Activated T-cell treated with anti-CD3 and anti-CD28 coated beads for 24 hours (primary cell): ENCODE data around the gene BFSP2.

ENCODE experiments used
- DNase-seq: peaks from one replicate; pipeline ENCODE4 v3.0.0-alpha.2; 2020; ENCODE audit warnings: low read depth

Gene BFSP2

DNA sequence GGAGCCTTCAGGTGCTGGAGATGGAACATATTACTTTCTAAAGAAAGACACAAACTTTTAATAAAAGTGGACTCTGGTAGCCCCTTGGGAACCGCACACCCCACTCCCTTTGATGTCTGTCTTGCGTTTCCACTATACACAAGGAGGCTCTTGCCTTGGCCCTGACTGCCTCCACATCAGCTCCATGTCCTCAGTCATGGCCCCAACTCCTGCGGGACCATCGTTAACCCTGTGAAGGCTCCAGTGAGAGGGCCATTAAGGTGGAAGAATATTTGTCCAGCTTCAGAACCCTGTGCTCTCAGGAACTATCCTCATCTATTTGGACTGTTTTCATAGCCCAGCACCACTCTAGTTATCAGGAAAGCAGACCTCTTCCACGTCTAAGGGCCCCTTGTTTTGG lies 16.1 kb upstream of the BFSP2 start:
- DNase-seq, result no peak

DNA sequence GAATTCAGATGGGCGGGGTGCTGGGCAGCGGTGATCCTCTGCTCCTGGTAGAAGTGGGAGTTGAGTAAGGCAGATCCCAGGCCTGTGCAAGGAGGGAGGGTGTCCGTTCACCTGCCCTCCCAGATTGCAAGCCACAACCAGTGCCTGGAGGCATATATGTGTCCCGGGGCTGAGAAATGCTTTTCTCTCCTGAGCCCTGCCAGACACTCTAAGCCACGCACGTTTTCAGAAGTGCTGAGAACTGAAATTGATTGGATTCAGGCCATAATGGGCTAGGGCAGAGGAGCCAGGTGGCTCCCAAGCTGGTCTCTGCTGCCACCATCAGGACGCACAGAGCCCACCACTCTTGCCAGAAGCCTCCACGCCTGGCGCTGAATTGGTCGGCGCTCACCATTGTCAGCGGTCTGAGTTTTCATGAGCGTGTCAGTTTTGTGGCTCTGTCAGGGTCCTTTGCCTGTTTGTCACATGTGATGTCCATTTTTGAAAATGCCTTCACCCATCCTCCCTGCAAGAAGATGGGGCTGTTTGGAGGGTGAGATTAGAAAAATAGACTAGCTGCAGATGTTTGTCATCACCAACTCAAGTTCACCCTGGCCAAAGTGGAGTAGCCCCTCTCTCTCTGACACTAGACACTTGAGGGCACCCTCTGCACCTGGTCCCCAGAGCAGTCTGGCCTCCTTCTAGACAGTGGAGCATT lies 15.4 kb upstream of the BFSP2 start:
- DNase-seq, result peak; percentile 5

DNA sequence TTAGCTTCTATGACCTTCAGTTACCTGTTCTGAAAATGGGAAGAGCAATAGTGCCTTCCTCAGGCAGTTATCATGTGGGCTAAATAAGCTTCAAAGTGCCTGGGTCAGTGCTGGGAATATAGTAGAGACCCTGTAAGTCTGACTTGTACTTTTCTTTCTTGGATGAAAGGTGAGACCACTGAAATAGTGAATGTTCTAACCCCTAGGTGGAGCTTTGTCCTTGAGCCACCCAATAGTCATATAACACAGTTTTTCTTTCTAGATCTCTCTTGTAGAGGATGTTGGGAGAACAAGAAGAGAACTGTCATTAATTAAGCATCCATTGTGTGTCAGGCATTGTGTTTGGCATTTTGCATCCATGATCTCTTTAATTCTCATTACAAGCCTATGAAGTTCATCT lies 13.0 kb upstream of the BFSP2 start:
- no peak for DNase-seq

DNA sequence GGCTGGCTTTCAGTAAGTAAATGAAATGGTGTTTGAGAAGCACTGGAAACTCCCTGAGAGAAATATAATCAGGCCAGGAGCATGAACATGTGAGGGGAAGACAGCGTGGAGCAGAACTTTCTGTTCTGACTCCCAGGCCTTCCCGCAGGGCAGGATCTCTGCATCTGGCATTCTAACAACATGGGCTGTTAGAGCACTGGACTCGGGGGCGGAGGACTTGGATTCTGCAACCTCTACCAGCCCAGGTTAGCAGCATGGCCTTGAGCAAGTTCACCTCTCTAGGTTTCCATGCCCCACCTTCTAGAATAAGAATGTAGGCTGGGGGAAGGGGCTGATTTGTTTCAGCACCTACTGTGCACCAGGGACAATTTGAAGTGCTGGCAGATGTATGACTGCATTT lies 12.5 kb upstream of the BFSP2 start:
- no peak for DNase-seq

DNA sequence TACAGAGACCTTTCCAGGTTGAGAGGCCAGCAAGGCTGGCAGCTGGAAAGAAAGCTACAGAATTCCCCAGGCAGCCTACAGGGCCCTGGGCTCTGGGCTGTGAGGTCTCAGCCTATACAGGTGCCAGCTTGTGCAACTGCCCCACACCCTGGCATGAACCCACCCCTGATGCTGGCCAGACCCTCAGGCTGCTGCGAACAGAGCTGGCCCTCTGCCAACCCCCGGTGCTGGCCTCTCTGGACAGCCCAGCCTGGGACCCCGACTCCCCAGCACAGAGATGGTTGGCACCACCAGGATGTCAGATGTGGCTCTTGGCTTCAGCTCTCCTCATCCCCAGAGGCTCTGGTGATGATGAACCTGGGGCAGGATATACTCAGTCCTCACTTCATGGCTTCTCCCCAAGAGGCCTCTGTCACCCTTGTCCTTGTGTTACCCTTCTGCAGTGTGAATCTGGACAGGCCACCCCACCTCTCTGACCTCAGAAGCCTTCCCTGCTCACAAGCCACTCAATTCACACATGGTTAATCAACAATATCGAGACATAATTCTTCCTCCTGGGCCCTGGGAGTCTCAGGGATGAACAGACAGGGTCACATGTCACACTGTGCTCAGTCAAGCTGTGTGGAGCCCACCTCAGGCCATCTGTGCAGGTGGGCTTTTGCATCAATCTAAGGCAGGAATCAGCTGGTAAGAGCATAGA lies 11.0 kb upstream of the BFSP2 start:
- no peak for DNase-seq

DNA sequence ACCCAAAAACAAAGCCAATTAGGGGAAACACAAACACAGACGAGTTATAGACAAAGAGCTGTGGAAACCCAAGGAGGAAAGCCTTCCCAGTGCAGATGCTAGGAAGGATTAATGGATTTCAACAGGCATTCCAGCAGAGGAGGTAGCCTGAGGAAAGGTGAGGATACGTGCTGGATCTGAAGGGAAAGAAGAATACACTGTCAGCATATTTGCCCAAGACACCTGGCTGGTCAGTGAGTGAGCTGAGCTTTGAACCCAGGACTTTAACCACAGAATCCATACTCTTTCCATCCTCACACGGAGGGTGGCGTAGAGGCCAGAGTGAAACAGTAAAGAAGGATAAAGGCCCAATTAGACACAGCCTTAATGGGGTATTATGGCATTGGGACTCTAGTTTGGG lies 9.1 kb upstream of the BFSP2 start:
- DNase-seq, result no peak

DNA sequence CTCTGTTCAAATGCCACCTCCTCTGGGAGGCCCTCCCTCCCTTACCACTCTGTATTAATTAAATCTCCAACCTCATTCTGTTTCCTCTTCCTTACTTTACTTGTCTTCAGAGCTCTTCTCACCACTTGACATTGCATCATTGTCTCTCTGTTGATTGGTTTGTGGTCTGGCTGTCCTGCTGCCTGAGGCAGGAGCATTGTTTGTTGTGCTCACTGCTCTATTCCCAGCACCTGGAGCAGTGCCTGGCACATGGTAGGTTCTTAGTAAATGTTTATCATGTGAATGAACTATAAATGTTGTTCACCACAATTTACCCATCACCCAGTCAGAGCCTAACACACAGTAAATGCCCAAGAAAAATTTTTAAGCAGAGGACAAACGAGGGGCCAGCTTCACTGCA lies 6.7 kb upstream of the BFSP2 start:
- no peak for DNase-seq

DNA sequence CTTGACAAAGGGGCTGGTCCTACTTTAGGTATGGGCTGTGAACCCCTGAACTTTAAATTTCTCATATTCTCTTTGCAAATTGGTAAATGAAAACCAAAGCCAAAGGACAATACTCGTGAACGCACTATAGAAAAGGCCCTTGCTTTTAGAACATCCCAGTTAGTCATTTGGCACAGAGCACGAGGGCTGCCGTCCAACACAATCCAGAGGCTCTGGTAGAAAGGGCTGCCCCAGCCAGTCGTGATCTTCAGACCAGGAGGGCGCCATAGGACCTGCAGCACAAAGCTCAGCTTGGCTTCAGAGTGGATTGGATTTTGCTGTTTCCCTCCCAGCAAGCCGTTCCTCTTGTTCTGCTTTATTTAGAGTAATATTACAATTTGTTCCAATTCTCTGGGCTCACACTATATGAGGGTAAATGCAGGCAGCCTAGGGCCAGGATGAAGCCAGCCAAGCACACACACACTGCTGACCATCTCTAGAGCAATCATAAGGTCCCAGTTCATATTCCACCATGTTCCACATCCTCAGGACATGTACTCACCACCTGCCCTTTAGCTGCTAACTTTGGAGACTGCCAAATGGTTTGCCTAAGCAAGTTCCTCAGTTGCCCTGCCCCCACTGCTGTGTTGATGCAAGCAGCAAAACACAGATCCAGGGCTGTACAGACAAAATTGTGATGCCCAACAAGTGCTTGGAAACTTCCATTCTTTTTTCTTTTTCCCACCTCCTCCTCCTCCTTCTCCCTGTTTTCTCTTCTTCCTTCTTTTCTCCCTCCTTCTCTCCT lies 6.0 kb upstream of the BFSP2 start:
- no peak for DNase-seq

DNA sequence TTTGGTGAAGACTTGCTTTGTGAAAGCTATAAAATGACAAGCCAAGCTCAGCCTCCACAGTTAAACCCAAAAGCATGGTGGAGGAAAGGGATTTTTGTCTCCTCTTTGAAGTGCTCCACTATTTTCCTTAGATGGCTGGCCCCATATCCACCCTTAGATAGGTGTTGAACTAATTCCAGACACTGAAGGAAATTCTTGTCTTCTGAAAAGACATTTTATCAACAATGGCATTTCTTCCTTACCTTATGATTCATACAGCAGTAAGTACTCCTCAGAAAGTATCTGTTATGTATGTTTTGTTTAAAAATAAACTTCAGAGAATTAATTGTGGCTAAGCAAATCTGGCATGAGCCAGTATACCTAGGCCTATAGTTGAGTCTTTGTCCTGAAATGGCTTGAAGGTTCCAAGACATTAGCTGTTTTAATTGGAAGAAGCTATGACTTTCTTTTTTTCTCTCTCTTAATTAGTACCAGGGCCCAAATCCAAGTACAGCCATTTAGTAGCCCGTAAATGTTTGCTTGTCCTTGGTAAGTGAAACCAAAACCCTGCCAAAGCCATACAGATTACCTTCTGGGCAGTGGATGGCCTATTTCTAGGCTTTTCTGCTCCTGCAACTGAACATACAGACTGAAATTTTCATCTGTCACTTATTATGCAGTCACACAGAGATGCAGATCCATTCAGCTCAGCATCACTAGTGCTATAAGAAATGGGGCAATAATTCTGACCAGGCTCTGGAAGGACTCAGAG lies 5.1 kb upstream of the BFSP2 start:
- DNase-seq, result no peak

DNA sequence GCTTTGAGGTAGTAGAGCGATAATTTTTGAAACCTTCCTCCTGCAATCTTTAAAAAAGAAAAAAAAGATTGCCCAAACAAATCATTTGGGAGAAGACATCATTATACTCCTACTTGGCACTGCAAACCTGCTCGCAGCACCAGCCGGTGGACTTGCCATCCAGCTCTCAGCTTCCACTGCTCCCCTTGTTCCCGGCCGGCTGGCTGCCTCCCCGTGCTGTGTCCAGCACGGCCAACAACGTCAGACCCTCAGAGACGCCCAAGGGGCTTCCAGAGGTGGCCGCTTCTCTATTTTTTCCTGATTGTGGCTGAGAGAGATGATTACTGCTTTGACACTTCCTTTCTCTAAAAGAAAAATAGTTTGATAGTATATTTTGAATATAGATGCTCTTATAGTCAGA lies 3.0 kb upstream of the BFSP2 start:
- no peak for DNase-seq

DNA sequence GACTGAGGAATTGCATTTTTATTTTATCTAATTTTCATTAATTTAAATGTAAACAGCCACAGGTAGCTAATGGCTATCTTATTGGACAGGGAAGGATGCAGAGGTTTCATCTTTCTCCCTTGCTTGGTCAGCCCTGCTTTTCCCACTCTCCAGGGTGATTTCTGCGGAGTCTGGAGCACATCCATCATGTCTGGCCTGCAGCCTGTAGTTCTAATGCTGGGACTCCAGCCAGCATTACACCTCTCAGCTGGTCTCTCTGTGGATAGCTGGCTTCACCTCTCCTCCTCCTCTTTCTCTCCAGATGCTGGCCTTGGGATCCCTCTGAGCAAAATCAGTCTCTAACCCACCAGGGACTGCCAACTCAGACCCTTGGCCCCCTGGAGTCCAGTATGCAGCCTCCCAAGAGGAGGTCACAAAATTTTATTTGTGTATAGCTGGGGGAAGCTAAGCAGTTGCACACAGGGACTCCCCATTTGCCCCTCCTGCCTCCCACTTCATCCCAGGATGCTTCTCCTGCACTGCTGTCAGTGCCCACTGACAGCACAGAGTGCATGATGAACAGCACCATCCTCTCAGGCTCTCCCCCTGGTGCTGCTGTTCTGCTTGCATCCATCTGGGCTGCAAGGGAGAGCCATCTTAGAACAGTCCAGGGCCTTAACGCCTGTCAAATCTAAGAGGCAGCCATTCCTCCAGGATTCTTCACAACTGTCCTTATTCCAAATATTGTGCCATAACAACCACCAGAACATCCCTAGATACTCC lies 1.7 kb downstream of the BFSP2 start:
- no peak for DNase-seq

DNA sequence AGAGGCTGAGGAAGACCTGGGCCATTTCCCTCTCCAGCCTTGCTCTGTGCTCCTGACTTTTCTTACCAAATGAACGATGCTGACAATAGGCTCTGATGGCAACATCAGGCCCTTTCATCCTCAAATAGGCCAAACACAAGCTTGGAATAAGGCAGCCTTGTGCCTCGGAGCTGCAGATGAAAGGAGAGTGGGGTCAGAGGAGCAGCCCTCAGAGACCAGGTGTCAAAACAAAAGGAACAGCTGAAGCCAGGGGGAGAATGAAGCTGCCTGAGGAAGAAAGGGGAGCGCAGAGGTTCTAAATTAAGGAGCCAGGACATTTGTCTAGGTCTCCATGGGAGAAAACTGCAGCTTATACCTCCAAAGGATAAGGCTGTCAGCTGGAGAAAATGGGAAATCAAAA lies 5.1 kb downstream of the BFSP2 start:
- DNase-seq, result no peak

DNA sequence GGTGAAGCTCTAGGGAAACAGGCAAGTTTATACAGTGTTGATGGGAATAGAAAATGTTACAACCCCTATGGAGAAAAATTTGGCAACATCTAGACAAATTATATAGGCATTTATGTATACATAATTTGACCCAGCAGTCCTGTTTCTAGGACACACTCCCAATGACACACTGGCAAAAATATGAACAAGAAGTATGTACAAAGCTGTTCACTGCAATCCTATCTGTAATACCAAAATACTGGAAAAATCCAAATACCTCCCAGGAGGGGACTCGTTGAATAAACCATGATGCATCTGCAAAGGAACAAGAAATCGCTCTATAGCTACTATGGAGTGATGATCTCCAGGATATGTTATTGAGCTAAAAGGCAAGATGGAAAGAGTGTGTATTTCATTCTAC lies 8.5 kb downstream of the BFSP2 start:
- no peak for DNase-seq

DNA sequence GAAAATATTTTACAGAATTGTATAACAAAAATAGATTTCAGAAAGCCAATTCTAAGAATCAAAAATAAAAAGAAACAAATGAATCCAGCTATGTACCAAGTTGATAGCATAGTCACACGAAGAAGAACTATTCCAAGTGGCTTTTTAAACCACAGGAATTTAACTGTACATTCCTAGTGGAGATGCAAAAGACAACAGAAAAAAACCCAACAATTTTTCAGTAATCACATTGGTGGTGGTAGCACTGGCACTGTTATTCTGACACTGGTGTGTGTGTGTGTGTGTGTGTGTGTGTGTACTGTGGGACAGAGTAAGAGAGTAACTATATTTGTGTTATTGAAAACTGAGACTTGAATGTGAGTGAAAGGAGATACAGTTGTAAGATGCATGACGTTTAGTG lies 9.1 kb downstream of the BFSP2 start:
- DNase-seq, result no peak

DNA sequence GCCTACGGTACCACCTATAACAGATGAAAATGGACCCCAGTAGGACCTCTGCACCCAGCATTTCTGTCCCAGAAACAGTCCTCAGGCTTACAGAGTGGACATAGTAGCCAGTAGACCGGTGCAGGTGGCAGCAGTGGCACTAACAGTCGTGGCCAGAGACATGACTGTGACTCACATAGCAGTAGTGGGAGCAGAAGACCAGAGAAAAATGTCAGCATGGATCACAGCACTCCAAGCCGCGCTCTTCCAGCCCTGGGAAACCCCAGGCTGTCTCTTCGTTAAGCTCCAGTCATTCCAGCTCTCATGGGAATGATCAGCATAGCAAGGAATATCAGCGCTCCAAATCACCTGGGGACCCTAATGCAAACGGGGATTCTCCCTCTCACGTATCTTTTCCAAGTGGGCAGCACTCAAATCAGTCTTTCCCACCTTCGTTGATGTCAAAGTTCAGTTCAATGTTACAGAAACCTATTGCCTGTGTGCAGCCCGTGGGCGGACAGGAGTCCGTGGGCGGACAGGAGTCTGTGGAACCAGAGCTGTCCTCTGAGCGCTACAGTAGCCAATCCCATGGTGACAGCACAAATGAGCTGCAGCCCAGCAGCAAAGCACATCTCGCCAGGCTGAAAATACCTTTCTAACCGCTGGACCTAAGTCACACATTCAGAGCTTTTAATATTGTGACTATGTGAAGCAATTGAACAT lies 10.5 kb downstream of the BFSP2 start:
- DNase-seq, result no peak

DNA sequence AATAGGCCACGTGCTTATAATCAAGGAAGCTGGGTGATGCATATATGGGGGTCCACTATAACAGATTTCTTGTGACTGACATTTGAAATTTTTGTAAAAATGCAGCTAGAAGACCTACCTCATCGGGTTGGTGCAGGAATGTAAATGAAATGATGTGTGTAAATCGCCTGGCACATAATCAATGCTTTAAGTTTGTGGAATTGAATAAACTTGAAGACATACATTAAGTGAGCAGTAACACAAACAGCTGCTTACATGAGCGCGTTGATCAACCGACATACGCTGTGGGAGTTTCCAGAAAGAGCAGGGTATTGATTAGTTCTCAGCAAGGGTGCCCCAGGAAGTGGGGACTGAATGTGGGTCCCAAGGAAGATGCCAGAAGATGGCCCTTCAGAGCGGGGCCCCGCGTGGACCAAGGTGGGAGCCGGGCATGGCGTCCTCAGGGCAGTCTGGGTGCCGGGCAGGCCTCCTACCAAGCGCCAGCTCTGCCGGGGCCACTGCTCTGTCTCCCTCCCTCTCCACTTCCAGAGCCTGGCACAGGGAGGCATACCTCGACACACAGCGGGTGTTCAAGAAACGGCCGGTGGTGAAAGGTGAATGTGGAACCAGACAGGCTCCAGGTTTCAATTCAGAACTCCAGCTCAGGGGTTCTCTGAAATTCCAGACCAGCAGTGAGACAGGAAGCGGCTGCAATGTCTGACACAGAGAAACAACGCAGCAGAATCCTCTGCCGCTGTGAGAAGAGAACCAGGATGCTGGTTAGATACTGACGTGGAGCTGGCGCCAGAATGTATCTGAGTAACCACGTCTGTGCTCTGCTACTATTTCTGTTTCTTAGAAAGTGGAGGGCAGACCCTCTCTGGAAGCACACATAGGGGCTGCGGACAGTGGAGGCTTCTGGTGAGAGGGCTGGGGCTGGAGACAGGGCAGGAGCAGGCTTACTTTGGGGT lies 12.6 kb downstream of the BFSP2 start:
- DNase-seq, result no peak

DNA sequence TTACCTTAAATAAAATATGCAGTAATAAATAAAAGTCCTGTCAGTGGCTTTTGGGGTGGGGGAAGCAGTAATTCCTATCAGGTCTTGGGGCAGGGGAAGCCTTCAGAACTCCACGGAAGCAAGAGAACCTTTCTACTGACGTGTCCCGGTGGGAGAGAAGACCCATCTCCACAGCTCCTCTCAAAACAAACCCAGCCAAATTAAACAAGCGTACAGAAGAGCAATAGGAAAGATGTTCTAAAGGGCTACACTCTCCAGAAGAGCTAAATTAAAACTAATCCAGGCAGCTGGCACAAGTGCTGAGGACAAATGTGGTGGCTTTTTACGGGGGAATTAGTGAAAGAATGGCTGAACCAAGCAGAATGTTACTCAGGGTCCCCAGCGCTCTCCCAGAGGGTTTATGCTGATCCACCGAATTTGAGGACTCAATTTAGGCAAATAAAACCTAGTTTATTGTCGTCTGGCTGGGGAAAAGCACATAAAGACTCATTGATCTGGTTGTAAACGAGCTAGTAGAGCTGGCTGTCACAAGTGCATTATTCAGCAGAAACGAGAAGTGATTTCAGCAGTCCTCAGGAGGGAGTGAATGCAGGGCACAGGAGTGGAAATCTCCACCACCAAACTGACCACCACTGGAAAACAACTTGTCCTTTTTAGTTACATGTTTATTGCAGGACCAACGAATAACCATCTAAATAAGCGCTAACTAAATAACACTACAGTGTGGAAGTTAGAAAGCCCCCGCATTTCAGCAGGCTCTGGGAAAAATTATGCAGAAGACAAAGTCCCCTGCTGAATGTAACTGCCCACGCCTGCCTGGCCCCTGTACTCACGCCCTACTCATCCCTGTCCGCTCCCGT lies 13.5 kb downstream of the BFSP2 start:
- DNase-seq, result no peak

DNA sequence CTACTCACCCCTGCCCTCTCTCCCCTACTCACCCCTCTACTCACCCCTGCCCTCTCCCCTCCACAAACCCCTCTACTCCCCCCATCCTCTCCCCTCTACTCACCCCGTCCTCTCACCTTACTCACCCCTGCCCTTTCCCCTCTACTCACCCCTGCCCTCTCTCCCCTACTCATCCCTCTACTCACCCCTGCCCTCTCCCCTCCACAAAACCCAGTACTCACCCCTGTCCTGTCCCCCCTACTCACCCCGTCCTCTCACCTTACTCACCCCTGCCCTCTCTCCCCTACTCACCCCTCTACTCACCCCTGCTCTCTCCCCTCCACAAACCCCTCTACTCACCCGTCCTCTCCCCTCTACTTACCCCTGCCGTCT lies 14.2 kb downstream of the BFSP2 start:
- no peak for DNase-seq

DNA sequence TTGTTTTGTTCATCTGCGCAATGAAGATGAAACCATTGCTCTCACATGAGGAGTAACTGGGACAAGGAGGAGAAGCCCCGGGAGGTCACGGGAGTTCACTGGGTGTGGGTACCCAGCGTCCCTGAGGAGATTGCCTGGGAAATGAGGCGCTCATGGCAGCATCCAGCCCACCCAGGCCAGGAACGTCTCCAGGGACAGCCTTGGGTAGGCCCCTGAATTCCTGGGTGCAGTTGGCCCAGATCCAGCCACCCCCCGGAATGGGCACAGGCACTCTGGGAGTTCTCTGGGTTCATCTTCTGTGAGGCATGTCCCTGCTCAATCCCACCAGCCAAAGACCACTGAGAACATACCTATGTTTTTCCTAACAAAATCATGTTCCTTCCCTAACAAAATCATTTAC lies 18.5 kb downstream of the BFSP2 start:
- DNase-seq, result no peak
